GM12873 (cell line): Measurements from ENCODE around the gene PPA1.
A peak's percentile ranks its signal among the peaks of the same experiment; 100 is the strongest.

Experiments
- TF ChIP-seq, protein P1 (sequence below): IDR thresholded peaks from 2 replicates; pipeline ENCODE4 v1.5.1; 2012; ENCODE audit warnings: low read depth, mild to moderate bottlenecking, moderate library complexity, low read length, control low read depth; ENCODE audit not compliant: insufficient read depth; ENCODE audit errors: missing control alignments

The PPA1 gene

DNA sequence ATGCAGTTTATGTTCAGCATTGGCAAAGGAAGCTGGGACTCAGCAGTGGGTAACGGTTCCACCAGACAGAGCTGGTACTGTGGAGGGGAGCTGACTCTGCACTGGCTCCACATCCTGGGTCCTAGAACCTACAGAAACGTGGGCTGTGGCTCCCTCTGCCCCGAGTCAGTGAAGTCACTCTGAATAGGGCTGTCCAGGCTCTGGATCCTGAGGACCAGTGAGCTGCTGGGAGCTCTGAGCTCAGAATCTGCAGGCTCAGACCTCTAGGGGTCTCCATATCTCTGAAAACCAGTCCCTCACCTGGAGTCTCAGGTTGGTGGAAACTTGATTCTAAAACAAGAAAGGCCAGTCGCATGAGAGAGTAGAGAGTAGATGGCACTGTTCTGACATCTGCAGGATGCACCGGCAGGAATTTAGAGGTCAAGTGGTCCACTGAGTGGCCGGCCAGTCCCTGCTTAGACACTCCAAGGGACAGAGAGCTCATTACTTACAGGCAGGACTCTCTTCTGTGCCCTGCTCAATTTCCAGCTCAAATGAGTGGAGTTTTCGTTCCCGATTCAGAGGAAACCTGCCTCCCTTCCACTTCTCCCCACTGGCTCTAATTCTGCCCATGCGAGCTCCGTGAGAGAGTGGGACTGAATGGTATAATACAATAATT, 31.9 kb upstream of the PPA1 start:
- TF ChIP-seq, protein P1, sequence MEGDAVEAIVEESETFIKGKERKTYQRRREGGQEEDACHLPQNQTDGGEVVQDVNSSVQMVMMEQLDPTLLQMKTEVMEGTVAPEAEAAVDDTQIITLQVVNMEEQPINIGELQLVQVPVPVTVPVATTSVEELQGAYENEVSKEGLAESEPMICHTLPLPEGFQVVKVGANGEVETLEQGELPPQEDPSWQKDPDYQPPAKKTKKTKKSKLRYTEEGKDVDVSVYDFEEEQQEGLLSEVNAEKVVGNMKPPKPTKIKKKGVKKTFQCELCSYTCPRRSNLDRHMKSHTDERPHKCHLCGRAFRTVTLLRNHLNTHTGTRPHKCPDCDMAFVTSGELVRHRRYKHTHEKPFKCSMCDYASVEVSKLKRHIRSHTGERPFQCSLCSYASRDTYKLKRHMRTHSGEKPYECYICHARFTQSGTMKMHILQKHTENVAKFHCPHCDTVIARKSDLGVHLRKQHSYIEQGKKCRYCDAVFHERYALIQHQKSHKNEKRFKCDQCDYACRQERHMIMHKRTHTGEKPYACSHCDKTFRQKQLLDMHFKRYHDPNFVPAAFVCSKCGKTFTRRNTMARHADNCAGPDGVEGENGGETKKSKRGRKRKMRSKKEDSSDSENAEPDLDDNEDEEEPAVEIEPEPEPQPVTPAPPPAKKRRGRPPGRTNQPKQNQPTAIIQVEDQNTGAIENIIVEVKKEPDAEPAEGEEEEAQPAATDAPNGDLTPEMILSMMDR = peak; percentile 66

DNA sequence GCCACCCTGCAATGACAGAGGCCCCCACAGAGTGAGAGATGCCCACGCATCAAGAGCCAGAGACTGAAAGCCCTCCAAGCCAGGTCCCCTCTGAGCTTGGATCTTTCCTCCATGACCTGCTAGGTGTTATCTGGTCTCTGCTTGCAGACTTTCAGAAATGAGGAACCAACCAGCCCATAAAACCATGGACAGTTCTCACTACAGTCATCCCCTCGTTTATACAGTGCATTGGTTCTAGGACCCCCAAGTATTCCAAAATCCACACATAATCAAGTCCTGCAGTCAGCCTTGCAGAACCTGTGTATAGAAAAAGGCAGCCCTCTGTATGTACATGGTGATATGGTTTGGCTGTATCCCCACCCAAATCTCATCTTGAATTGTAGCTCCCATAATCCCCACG, 27.5 kb upstream of the PPA1 start:
- TF ChIP-seq, protein P1 = no peak

DNA sequence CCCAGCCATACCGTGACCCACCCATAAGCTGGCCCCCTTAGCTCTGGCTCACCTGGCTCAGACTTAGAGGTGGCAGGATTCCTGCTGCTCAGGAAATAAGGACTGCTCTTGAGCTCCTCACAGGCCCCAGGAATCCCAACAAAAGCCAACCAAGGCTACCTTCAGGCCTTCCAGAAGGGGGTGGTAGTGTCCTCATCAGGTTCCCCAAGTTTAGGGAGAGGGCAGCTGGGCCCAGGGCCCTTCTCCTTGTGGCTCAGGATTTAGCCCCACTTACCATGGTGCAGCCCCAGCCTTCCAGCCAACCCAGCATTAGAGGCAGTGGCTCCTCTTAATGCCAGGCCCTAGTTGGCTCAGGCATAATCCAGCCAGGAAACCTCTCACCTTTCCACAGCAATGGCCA, 27.0 kb upstream of the PPA1 start:
- TF ChIP-seq, protein P1 = no peak

DNA sequence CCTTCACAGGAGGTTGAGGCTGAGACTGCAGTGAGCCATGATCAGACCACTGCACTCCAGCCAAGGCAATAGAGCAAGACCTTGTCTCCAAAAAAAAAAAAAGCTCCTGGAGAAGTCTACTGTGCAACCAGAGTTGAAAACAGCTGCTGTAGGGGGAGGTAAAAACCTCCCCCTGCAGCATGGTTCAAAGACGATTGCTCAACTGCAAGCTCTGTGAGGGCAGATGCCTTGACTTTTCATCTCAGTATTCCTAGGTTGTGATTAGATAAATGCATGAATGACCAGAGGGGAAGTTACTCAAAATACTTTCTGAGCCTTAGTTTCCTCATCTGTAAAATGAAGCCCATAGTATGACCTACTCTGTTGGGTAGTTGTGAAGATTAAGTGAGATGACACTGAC, 25.0 kb upstream of the PPA1 start:
- TF ChIP-seq, protein P1 = no peak

DNA sequence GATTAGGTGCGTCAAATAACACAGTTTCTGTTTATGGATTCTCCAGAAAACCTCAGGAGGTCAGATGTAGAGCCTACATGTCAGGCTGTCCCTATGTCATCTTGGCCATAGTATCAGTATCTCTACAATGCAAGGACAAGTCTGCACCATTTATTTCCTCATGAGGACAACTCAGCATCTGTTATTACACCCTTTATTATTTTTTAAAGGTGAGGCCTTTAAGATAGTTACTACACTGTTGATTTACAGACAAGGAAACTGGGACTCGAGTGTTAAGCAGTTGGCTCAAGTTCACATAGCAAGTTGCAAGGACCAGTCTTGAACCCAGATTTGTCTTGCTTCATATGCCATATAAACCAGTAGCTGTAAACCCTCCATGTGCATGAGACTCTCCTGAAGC, 23.2 kb upstream of the PPA1 start:
- TF ChIP-seq, protein P1 = no peak

DNA sequence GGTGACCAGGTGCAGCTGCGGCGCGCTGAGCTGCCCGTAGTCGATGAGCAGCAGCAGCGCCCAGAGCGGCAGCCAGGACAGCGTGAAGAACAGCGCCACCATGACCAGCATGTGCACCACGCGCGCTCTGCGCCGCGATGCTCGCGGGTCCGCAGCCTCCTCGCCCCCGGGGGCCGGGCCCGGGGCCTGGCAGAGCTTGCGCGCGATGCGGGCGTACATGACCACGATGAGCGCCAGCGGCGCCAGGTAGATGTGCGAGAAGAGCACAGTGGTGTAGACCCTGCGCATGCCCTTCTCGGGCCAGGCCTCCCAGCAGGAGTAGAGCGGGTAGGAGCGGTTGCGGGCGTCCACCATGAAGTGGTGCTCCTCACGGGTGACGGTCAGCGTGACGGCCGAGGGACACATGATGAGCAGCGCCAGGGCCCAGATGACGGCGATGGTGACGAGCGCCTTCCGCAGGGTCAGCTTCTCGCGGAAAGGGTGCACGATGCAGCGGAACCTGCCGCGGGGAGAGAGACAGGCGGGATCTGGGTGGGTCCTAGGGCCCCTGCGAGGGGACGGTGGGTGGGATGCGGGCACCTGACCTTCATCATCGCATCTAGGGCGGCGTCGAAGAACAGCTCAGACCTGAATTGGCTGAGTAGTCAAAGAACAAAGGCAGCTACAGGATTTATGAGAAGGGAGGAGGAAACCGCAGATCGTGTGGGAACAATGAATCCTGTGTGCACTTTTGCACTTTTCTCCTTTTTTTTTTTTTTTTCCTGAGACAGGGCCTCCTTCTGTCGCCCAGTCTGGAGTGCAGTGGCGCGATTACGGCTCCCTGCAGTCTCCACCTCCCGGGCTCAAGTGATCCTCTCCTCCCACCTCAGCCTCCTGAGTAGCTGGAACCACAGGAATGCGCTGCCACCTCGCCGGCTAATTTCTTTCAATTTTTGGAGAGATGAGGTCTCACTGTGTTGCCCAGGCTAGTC, 22.4 kb upstream of the PPA1 start:
- TF ChIP-seq, protein P1 = no peak

DNA sequence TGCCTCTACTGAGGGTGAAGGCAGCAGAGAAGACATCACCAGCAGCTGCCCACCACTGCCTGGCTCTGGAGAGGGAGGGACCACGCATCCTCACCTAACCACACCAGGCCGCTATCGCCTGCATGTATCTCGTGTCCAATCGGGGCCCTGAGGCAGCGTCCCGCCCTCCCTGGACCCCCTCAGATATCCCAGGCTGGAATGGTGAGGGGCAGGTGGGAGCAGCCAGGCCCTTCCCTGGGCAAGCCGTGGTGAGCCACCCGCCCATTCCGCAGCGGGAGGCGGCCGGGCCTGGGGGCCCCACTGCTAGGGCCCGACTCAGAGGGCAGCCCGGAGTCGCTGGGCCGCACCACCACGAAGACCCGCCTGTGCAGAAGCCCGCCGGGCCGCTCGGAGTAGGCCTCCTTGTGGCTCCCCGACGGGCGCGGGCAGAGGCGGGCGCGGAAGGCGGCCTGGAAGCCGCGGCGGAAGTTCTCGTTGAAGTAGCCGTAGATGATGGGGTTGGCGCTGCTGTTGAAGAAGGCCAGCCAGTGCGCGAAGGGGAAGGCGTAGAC, 21.6 kb upstream of the PPA1 start:
- TF ChIP-seq, protein P1 = no peak
